Common myeloid progenitor, CD34-positive (primary cell): ENCODE measurements around the gene GUCY1A2.

Experiments
- CTCF ChIA-PET: fragments of 350-600 bp; sonication (Branson Sonifier 250); formaldehyde crosslinking; loops from one replicate; lab custom pipeline; 2021; ENCODE audit warnings: antibody characterized with exemption; lab: Charles Lee
- POLR2A ChIA-PET: fragments of 350-600 bp; sonication (Branson Sonifier 250); formaldehyde crosslinking; loops from one replicate; lab custom pipeline; 2021; ENCODE audit warnings: antibody characterized with exemption; lab: Charles Lee
- DNase-seq, 3 donors: peaks; one replicate each; pipeline versions ENCODE4 v3.0.0 to v3.0.0-alpha.2; 2013
- H3K27ac ChIP-seq, 2 experiments: 1 replicate in 1 of 2; 2 replicates in 1 of 2; pipeline ENCODE4 v1.7.0; 2013; ENCODE audit warnings: inconsistent platforms in 2 of 2, low read length in 2 of 2, mild to moderate bottlenecking in 2 of 2, low read depth in 1 of 2, moderate library complexity in 1 of 2; ENCODE audit not compliant: severe bottlenecking in 2 of 2, insufficient read depth in 1 of 2, poor library complexity in 1 of 2
- H3K27me3 ChIP-seq, 5 experiments: replicated peaks in 2 of 5; 1 replicate in 3 of 5; 2 replicates in 2 of 5; pipeline versions ENCODE4 v1.6.1 to v1.7.0; 2013; ENCODE audit warnings: low read length in 4 of 5, mild to moderate bottlenecking in 2 of 5, moderate library complexity in 2 of 5, inconsistent platforms in 1 of 5; ENCODE audit not compliant: insufficient read depth in 5 of 5, control insufficient read depth in 4 of 5
- H3K36me3 ChIP-seq, 4 experiments: 1 replicate in 2 of 4; 2 replicates in 2 of 4; pipeline versions ENCODE4 v1.6.1 to v1.7.0; 2013; ENCODE audit warnings: low read length in 3 of 4, control low read depth in 1 of 4, mild to moderate bottlenecking in 1 of 4; ENCODE audit not compliant: control insufficient read depth in 4 of 4, insufficient read depth in 4 of 4
- H3K4me1 ChIP-seq, 4 experiments: 1 replicate in 3 of 4; 2 replicates in 1 of 4; pipeline versions ENCODE4 v1.6.1 to v1.7.1; 2013; ENCODE audit warnings: low read length in 3 of 4, mild to moderate bottlenecking in 3 of 4, control low read depth in 1 of 4, inconsistent platforms in 1 of 4, moderate library complexity in 1 of 4; ENCODE audit not compliant: control insufficient read depth in 4 of 4, insufficient read depth in 4 of 4; ENCODE audit errors: control extremely low read depth in 1 of 4
- H3K4me3 ChIP-seq, 7 experiments: 1 replicate in 4 of 7; 2 replicates in 3 of 7; pipeline versions ENCODE4 v1.5.1 to v1.7.0; 2013; ENCODE audit warnings: mild to moderate bottlenecking in 7 of 7, low read length in 6 of 7, moderate library complexity in 6 of 7, inconsistent platforms in 2 of 7, low read depth in 2 of 7, control low read depth in 1 of 7; ENCODE audit not compliant: insufficient read depth in 4 of 7, control insufficient read depth in 1 of 7; ENCODE audit errors: extremely low read depth in 1 of 7
- H3K9me3 ChIP-seq, 5 experiments: 1 replicate in 4 of 5; 2 replicates in 1 of 5; pipeline versions ENCODE4 v1.6.1 to v1.7.1; 2013; ENCODE audit warnings: low read length in 4 of 5, mild to moderate bottlenecking in 2 of 5, inconsistent platforms in 1 of 5, low read depth in 1 of 5, moderate library complexity in 1 of 5; ENCODE audit not compliant: control insufficient read depth in 4 of 5, insufficient read depth in 2 of 5; ENCODE audit errors: control extremely low read depth in 1 of 5
- WGBS: methylation state at CpG from one replicate; pipeline ENCODE4 v1.1.5; 2013; ENCODE audit not compliant: insufficient coverage; 5-methylcytosine and 5-hydroxymethylcytosine counted together

The GUCY1A2 gene

DNA sequence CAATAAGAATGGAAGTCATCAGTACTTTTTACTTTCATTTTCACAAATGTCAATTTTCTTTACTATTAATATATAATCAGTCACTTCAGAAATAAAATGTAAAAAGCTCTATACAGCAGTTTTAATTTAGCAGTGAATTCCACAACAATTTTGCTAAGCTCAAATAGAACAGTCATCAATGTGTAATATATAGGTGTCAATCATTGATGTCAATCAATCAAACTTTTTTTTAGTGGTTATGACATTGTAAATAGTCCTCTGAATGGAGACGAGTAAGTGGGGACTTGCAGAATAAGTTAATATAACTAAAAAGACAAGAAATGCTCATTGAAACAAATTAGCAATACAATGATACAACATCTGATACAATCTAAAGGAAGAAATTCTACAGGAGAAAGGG, 327.4 kb downstream of the GUCY1A2 start:
- peaks cover 0 to 1% (median 0%) of the 10 kb centered on the region in 5 experiments for H3K9me3 ChIP-seq
- no peaks in the 10 kb centered on the region for H3K27me3 ChIP-seq
- ChIA-PET POLR2A (no interaction called here), CTCF (no interaction called here)
- WGBS, result no CpG with 5 or more reads among the region's 1 CpG
- no peaks in the 10 kb centered on the region for H3K4me1 ChIP-seq
- no peak for DNase-seq
- no peak overlapping the region for H3K27ac ChIP-seq
- no peak overlapping the region for H3K4me3 ChIP-seq
- H3K36me3 ChIP-seq, result no peaks in the 10 kb centered on the region

GRCh38 chr11:106684944-106685343, 333.3 kb downstream of the GUCY1A2 start:
- H3K4me1 ChIP-seq, result no peaks in the 10 kb centered on the region
- WGBS, result no CpG with 5 or more reads among the region's 3 CpGs
- DNase-seq, result no peak
- no peak overlapping the region for H3K4me3 ChIP-seq
- POLR2A ChIA-PET, result no interaction called here
- H3K27ac ChIP-seq, result no peak overlapping the region
- H3K36me3 ChIP-seq, result no peaks in the 10 kb centered on the region
- CTCF ChIA-PET, result no interaction called here
- no peaks in the 10 kb centered on the region for H3K9me3 ChIP-seq
- no peaks in the 10 kb centered on the region for H3K27me3 ChIP-seq

- H3K27ac ChIP-seq, result no peak overlapping the region
- no peaks in the 10 kb centered on the region for H3K36me3 ChIP-seq
- H3K4me1 ChIP-seq, result no peaks in the 10 kb centered on the region
- H3K9me3 ChIP-seq, result no peaks in the 10 kb centered on the region
- no peak overlapping the region for H3K4me3 ChIP-seq
- POLR2A ChIA-PET, result no interaction called here
- no peaks in the 10 kb centered on the region for H3K27me3 ChIP-seq
- CTCF ChIA-PET, result no interaction called here
- 40% methylated on average over 1 of the region's 3 CpGs for WGBS
- no peak for DNase-seq
These were observed 334.8 kb downstream of the GUCY1A2 start for GRCh38 chr11:106683435-106683834.

DNA sequence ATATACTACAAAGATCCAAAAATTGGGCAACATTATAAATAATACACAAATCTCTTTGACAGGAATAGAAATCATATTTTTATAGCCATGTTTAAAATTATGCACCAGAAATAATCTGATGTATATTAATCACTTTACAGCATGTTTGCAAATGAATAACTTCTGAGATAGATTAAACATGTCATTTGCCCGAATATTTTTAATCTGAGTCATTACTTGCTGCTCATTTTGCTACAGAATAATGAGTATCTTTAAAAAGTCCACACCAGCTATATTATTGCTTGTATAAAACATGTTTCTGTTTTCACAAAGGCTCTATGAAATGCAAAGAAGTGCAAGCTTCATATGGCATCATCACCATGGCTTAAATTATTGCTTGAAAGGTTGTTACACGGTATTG, 336.8 kb downstream of the GUCY1A2 start:
- H3K27me3 ChIP-seq, result no peaks in the 10 kb centered on the region
- CTCF ChIA-PET, result interaction anchor here (0.5 kb wide), 1 partner anchor 749 kb away, joined by 4 read pairs; no protein-coding TSS in a partner anchor
- DNase-seq, result no peak
- no peak overlapping the region for H3K4me3 ChIP-seq
- no peaks in the 10 kb centered on the region for H3K9me3 ChIP-seq
- H3K27ac ChIP-seq, result no peak overlapping the region
- POLR2A ChIA-PET, result no interaction called here
- H3K36me3 ChIP-seq, result no peaks in the 10 kb centered on the region
- no peaks in the 10 kb centered on the region for H3K4me1 ChIP-seq
- WGBS, result no CpG with 5 or more reads among the region's 2 CpGs

- WGBS, result no CpG with 5 or more reads among the region's 1 CpG
- no peak for DNase-seq
- CTCF ChIA-PET, result no interaction called here
These were observed 338.7 kb downstream of the GUCY1A2 start for GRCh38 chr11:106679581-106679980.

DNA sequence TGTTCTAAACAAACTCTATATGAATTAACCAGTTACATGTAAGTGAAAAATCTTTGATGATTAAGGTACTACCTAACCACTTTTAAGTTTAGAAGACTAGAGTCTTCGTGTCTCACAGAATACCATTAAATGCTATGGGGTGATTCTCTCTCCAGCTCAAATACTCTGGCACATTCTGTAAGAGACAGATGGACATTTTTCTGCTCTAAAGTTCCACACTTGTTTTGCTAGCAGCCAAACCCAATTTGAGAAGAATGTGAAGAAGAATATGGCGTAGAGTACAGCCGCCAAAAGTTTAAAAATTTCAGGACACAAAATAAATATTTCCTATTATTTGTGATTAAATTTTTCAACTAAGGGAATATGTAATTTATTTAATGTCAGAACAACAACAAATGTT, 339.1 kb downstream of the GUCY1A2 start:
- H3K27me3 ChIP-seq, result no peaks in the 10 kb centered on the region
- CTCF ChIA-PET, result no interaction called here

More at GRCh38 chr11:106679581-106679980, 338.7 kb downstream of the GUCY1A2 start:
- POLR2A ChIA-PET, result no interaction called here
- H3K9me3 ChIP-seq, result no peaks in the 10 kb centered on the region
- no peaks in the 10 kb centered on the region for H3K36me3 ChIP-seq
- no peaks in the 10 kb centered on the region for H3K27me3 ChIP-seq
- H3K4me1 ChIP-seq, result no peaks in the 10 kb centered on the region
- H3K4me3 ChIP-seq, result no peak overlapping the region
- no peak overlapping the region for H3K27ac ChIP-seq

DNA sequence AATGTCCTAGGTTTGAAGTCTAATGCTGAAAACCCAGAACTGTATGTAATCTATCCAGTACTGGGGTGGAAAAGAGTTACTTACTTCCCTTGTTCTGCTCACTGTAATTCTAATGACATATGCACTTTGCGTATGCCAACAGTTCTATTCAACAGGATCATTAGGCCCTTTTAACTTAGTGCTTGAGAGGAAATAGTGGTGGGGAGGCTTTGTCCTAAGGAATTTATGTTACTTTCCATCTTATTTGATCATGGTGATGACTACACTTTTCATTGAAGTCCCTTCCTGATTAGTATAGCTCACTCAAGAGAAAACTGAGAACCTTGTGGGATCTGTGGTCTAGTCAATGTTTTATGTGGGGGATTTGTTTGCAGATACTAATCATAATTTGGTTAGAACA, 348.2 kb downstream of the GUCY1A2 start:
- Histone ChIP-seq H3K4me1 (no peaks in the 10 kb centered on the region), H3K27me3 (no peaks in the 10 kb centered on the region), H3K4me3 (no peak overlapping the region), H3K9me3 (no peaks in the 10 kb centered on the region), H3K36me3 (no peaks in the 10 kb centered on the region), H3K27ac (no peak overlapping the region)
- no peak for DNase-seq
- CTCF ChIA-PET, result no interaction called here
- POLR2A ChIA-PET, result no interaction called here
- WGBS, result no CpG with 5 or more reads among the region's 1 CpG

More for the DNA sequence above, 339.1 kb downstream of the GUCY1A2 start:
- Histone ChIP-seq H3K9me3 (no peaks in the 10 kb centered on the region), H3K36me3 (no peaks in the 10 kb centered on the region), H3K27ac (no peak overlapping the region), H3K4me3 (no peak overlapping the region), H3K4me1 (no peaks in the 10 kb centered on the region)
- POLR2A ChIA-PET, result no interaction called here
- DNase-seq, result no peak
- WGBS, result no CpG with 5 or more reads among the region's 3 CpGs
